ENCODE data around the gene DIO2.

The DIO2 gene

DNA sequence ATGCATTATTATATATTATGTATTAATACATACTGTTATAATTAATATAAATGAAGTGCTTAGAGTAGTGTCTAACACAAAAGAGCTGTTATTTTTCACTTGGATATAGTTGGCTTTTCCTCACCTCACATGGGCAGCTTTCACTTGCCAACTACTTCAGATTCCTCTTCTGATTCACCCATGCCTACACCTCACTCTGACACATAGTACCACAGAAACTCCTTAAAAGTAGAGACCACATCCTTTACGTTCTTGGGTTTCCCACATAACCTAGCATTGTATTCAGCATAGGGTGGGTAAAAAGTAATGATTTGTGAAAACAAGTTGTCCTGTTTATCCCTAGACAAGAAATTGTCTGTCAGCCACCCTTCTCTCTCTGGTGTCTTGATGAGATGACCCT, 61.0 kb downstream of the DIO2 start:
- H3K36me3 ChIP-seq (ENCODE audit: control insufficient read depth in 1 of 2, insufficient read depth in 2 of 2, low read depth in 1 of 2, low read length in 2 of 2), result no peaks in the 10 kb centered on the region
- no peak overlapping the region for H3K9ac ChIP-seq (ENCODE audit: low read length)
- H2BK12ac ChIP-seq (ENCODE audit: low read length in 2 of 2), result no peak overlapping the region
- no peak overlapping the region for H2BK120ac ChIP-seq (ENCODE audit: low read depth, low read length)
- no peak overlapping the region for H3K4ac ChIP-seq (ENCODE audit: low read depth in 1 of 2, low read length in 2 of 2)
- H3K14ac ChIP-seq (ENCODE audit: low read length in 2 of 2), result no peak overlapping the region
- no peak overlapping the region for H2AFZ ChIP-seq (ENCODE audit: low read depth, low read length)
- H3K23ac ChIP-seq (ENCODE audit: low read length in 2 of 2), result no peak overlapping the region
- no peaks in the 10 kb centered on the region for H3K27me3 ChIP-seq (ENCODE audit: control insufficient read depth in 1 of 2, insufficient read depth in 1 of 2, low read length in 2 of 2)
- H3K27ac ChIP-seq (ENCODE audit: low read length, poor library complexity, severe bottlenecking), result no peak overlapping the region
- no peaks in the 10 kb centered on the region for H3K4me1 ChIP-seq (ENCODE audit: control insufficient read depth, insufficient read depth, low read depth, low read length)
- H3K4me3 ChIP-seq (ENCODE audit: insufficient read depth in 1 of 2, low read depth in 1 of 2, low read length in 2 of 2), result no peak overlapping the region
- no CpG with 5 or more reads among the region's 1 CpG for WGBS
- DNase-seq, result no peak
- H4K91ac ChIP-seq (ENCODE audit: low read length), result no peak overlapping the region
- no peak overlapping the region for H3K18ac ChIP-seq (ENCODE audit: low read depth in 1 of 2, low read length in 2 of 2)
- no peaks in the 10 kb centered on the region for H3K79me1 ChIP-seq (replicated peaks; ENCODE audit: low read length, poor library complexity, severe bottlenecking)
- H2BK5ac ChIP-seq (ENCODE audit: low read depth, low read length, poor library complexity, severe bottlenecking), result no peak overlapping the region
- H3K9me3 ChIP-seq (ENCODE audit: control insufficient read depth, low read length), result no peaks in the 10 kb centered on the region
- no peak overlapping the region for H2BK15ac ChIP-seq (ENCODE audit: low read depth, poor library complexity, severe bottlenecking)
- H3K4me2 ChIP-seq (ENCODE audit: low read length, poor library complexity, severe bottlenecking), result no peak overlapping the region
- no peak overlapping the region for H2AK5ac ChIP-seq (ENCODE audit: low read length, severe bottlenecking)
- no peak overlapping the region for H4K8ac ChIP-seq (ENCODE audit: low read length)

All from mesenchymal stem cell (in vitro differentiated cells and primary cell).